ENCODE measurements around the gene TMEM106A. TPM values are rescaled to one million over a fixed set of nuclear protein-coding genes. Genes with fewer than 3 reads are reported as not detected.
"Not testable (repeated sequence)": the region's sequence is repeated elsewhere in the genome, so short reads cannot be mapped to it uniquely, and the experiment has no call there.

Gene TMEM106A
- total RNA-seq, 1 donor from 2014 or later: 18.4 TPM

DNA sequence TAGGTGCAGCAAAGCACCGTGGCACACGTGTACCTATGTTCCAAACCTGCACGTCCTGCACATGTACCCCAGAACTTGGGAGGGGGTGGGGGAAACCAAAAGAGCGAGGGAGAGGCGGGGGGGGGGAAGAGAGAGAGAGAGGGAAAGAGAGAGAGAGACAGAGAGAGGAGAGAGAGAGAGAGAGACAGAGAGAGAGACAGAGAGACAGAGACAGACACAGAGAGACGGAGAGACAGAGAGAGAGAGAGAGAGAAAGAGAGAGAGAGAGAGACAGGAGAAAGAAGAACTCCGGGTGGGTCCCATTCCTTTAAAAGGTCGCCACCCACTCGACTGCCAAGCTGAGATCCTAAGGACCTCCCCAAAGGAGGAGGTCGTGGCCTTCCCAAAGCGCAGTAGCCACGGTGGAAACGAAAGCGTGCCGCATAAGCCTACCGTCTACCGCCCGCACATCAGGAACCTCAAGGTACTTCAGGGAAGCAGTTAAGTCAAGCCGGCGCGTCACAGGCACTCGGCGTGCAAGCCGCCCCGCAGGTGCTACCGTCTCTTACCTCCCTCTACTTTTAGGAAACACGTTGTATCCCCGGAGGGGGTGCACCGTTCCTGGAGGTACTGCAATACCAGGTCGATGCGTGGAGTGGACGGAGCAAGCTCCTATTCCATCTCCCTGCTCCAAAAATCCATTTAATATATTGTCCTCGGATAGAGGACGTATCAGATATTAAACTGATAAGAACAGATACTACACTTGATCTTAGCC, 29.1 kb downstream of the TMEM106A start:
- intact Hi-C loops (cut with micrococcal nuclease): not testable (repeated sequence)

DNA sequence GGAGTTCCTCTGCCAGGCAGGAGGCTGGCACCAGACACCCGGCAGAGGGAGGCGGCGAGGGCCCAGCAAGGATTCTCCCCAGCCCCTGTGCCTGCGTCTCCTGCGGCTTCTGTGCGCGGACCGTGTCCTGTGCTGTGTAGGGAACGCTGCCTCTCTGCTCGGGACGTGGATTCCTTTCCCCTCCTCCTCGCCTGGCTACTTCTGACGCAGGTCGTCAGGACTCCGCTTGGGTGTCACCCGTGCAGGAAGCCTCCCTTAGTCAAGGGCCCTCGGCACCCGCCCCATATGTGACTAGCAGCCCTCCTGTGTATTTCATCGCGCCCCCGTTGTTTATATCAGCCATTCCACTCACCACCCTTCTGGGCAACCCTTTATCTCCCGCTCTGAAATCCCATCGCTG, 34.8 kb downstream of the TMEM106A start:
- intact Hi-C loops (cut with micrococcal nuclease): not testable (repeated sequence)

Other genes with a start within 250 kb of the TMEM106A start
- gene AARSD1, start 247.4 kb upstream of the TMEM106A start, total RNA-seq: 50.1 and 52.2 TPM in 2 replicates
- 0.43 and 0.52 TPM in 2 replicates for gene PTGES3L, start 231.8 kb upstream of the TMEM106A start, total RNA-seq
- 14.9 and 17.5 TPM in 2 replicates for gene RUNDC1, start 231.3 kb upstream of the TMEM106A start, total RNA-seq
- gene RPL27, start 213.5 kb upstream of the TMEM106A start, total RNA-seq: 943 and 969 TPM in 2 replicates
- gene IFI35, start 205.1 kb upstream of the TMEM106A start, total RNA-seq: 101 and 103 TPM in 2 replicates
- gene VAT1, start 189.5 kb upstream of the TMEM106A start, total RNA-seq: 18.4 and 18.5 TPM in 2 replicates
- gene RND2, start 186.6 kb upstream of the TMEM106A start, total RNA-seq: 0.25 TPM in 1 of 2 replicates, not detected in the other
- gene BRCA1, start 86.5 kb upstream of the TMEM106A start, total RNA-seq: 76.3 and 85.1 TPM in 2 replicates
- 47.0 and 49.3 TPM in 2 replicates for gene NBR1, start 40.7 kb upstream of the TMEM106A start, total RNA-seq
- not detected in 2 replicates for gene CCDC200, start 16.7 kb downstream of the TMEM106A start, total RNA-seq
- gene RNU2-1, start 22.1 kb downstream of the TMEM106A start, total RNA-seq: 6,630 and 6,735 TPM in 2 replicates
- gene ARL4D, start 187.1 kb downstream of the TMEM106A start, total RNA-seq: 5.3 and 5.6 TPM in 2 replicates

Data from T-helper 2 cell treated with Interferon-gamma antibody and Interleukin-4, amounts not matched to agents 100 ng/mL and 5 ng/mL, for 36 hours (primary cell).